H1 (cell line): ENCODE measurements around the gene NOBOX. TPM values are rescaled to one million over a fixed set of nuclear protein-coding genes. Genes with fewer than 3 reads are reported as not detected.

Experiments
- CTCF ChIA-PET: fragments of 300-600 bp; sonication (Branson Sonifier 250); formaldehyde crosslinking; loops from one replicate; lab custom pipeline; 2021; ENCODE audit not compliant: partially characterized antibody; lab: Charles Lee
- POLR2A ChIA-PET: fragments of 300-600 bp; sonication (Branson Sonifier 250); formaldehyde crosslinking; loops from one replicate; lab custom pipeline; 2021; ENCODE audit warnings: inconsistent platforms; ENCODE audit not compliant: partially characterized antibody; lab: Charles Lee
- DNase-seq, 2 experiments: peaks; one replicate each; pipeline versions ENCODE4 v3.0.0 to v3.0.0-alpha.2; 2010 to 2022; ENCODE audit warnings: low spot score in 2 of 2, low read depth in 1 of 2, mixed read lengths in 1 of 2
- FAIRE-seq: peaks from 2 replicates; lab custom pipeline; 2011; peaks lifted over from hg19 to GRCh38; lab: Jason Lieb, UNC
- H2AFZ ChIP-seq: 2 replicates; pipeline ENCODE4 v1.8.1; 2012; ENCODE audit warnings: low read length, inconsistent platforms
- H2AK5ac ChIP-seq: 2 replicates; pipeline ENCODE4 v1.6.1; 2013; ENCODE audit warnings: low read depth, low read length
- H2BK120ac ChIP-seq: replicated peaks from 2 replicates; pipeline ENCODE3; 2013; ENCODE audit warnings: low read depth, low read length, inconsistent platforms
- H2BK12ac ChIP-seq: 2 replicates; pipeline ENCODE4 v1.6.1; 2013; ENCODE audit warnings: low read depth, low read length
- H2BK15ac ChIP-seq: 2 replicates; pipeline ENCODE4 v1.6.1; 2013; ENCODE audit warnings: low read length
- H2BK20ac ChIP-seq: 2 replicates; pipeline ENCODE4 v1.6.1; 2013; ENCODE audit warnings: low read length
- H2BK5ac ChIP-seq: 2 replicates; pipeline ENCODE4 v1.6.1; 2013; ENCODE audit warnings: low read depth, low read length
- H3K14ac ChIP-seq: 2 replicates; pipeline ENCODE4 v1.6.1; 2013; ENCODE audit warnings: inconsistent platforms; ENCODE audit not compliant: insufficient read length
- H3K18ac ChIP-seq: 2 replicates; pipeline ENCODE4 v1.6.1; 2013; ENCODE audit warnings: low read length; ENCODE audit errors: extremely low read depth
- H3K23ac ChIP-seq: 2 replicates; pipeline ENCODE4 v1.6.1; 2013; ENCODE audit warnings: inconsistent platforms; ENCODE audit not compliant: insufficient read length
- H3K23me2 ChIP-seq: 2 replicates; pipeline ENCODE4 v1.6.1; 2013; ENCODE audit warnings: low read depth, low read length
- H3K27ac ChIP-seq: 2 replicates; pipeline ENCODE4 v1.6.1; 2011; ENCODE audit warnings: low read depth, low read length, inconsistent platforms
- H3K27me3 ChIP-seq, 4 experiments: replicated peaks in 1 of 4; 1 replicate in 1 of 4; 2 replicates in 3 of 4; pipeline versions ENCODE4 v1.6.1 to v1.8.1; 2011 to 2013; ENCODE audit warnings: low read length in 3 of 4, mild to moderate bottlenecking in 3 of 4, inconsistent platforms in 2 of 4, mixed read lengths in 2 of 4, moderate library complexity in 1 of 4; ENCODE audit not compliant: control insufficient read depth in 3 of 4, insufficient read depth in 3 of 4; ENCODE audit errors: extremely low read depth in 1 of 4
- H3K36me3 ChIP-seq, 4 experiments: 2 replicates each; pipeline versions ENCODE4 v1.6.1 to v1.8.1; 2011 to 2013; ENCODE audit warnings: mild to moderate bottlenecking in 4 of 4, low read length in 3 of 4, moderate library complexity in 2 of 4, control low read depth in 1 of 4, inconsistent platforms in 1 of 4; ENCODE audit not compliant: insufficient read depth in 4 of 4, control insufficient read depth in 2 of 4
- H3K4ac ChIP-seq: replicated peaks from 2 replicates; pipeline ENCODE3; 2013; ENCODE audit warnings: low read length, low read depth, mixed read lengths, inconsistent platforms; ENCODE audit not compliant: insufficient read length
- H3K4me1 ChIP-seq, 4 experiments: replicated peaks in 1 of 4; 1 replicate in 1 of 4; 2 replicates in 3 of 4; pipeline versions ENCODE4 v1.6.1 to v1.8.1; 2011 to 2013; ENCODE audit warnings: low read length in 3 of 4, inconsistent platforms in 2 of 4, mixed read lengths in 1 of 4; ENCODE audit not compliant: insufficient read depth in 4 of 4, control insufficient read depth in 3 of 4
- H3K4me2 ChIP-seq, 2 experiments: 2 replicates each; pipeline versions ENCODE4 v1.6.1 to v1.8.1; 2011 to 2013; ENCODE audit warnings: low read depth in 2 of 2, low read length in 2 of 2, control low read depth in 1 of 2, inconsistent platforms in 1 of 2, mild to moderate bottlenecking in 1 of 2; ENCODE audit not compliant: insufficient read depth in 1 of 2
- H3K4me3 ChIP-seq, 4 experiments: fragments of 200-600, 300-600 bp in 1 of 4; sonication (generic), shearing (Covaris generic), sonication (Bioruptor Twin) in 1 of 4; 2 replicates each; pipeline versions ENCODE4 v1.5.1 to v1.8.1; 2011 to 2016; ENCODE audit warnings: low read length in 4 of 4, low read depth in 3 of 4, control low read depth in 2 of 4, inconsistent platforms in 2 of 4, mild to moderate bottlenecking in 2 of 4, mixed read lengths in 1 of 4, moderate library complexity in 1 of 4; ENCODE audit not compliant: insufficient read depth in 2 of 4; ENCODE audit errors: extremely low read depth in 1 of 4
- H3K56ac ChIP-seq: replicated peaks from 2 replicates; pipeline ENCODE3; 2013; ENCODE audit warnings: low read depth, mild to moderate bottlenecking, mixed read lengths, low read length, inconsistent platforms; ENCODE audit not compliant: insufficient read length
- H3K79me1 ChIP-seq: 2 replicates; pipeline ENCODE4 v1.6.1; 2013; ENCODE audit warnings: low read depth, low read length, control low read depth
- H3K79me2 ChIP-seq, 2 experiments: 2 replicates each; pipeline versions ENCODE4 v1.6.1 to v1.8.1; 2012 to 2013; ENCODE audit warnings: low read length in 2 of 2, mild to moderate bottlenecking in 2 of 2, inconsistent platforms in 1 of 2; ENCODE audit not compliant: insufficient read depth in 2 of 2, control insufficient read depth in 1 of 2
- H3K9ac ChIP-seq, 4 experiments: replicated peaks in 1 of 4; 1 replicate in 1 of 4; 2 replicates in 3 of 4; pipeline versions ENCODE4 v1.6.1 to v1.8.1; 2011 to 2013; ENCODE audit warnings: low read depth in 3 of 4, low read length in 3 of 4, control low read depth in 2 of 4, mild to moderate bottlenecking in 2 of 4, moderate library complexity in 2 of 4, inconsistent platforms in 1 of 4; ENCODE audit errors: extremely low read depth in 1 of 4
- H3K9me3 ChIP-seq, 2 experiments: 2 replicates each; pipeline versions ENCODE4 v1.6.1 to v1.8.1; 2012 to 2013; ENCODE audit warnings: mild to moderate bottlenecking in 2 of 2, moderate library complexity in 2 of 2, control low read depth in 1 of 2, inconsistent platforms in 1 of 2, low read depth in 1 of 2, low read length in 1 of 2, mixed read lengths in 1 of 2; ENCODE audit not compliant: insufficient read depth in 2 of 2
- H4K20me1 ChIP-seq, 2 experiments: replicated peaks in 1 of 2; 2 replicates each; pipeline versions ENCODE3 to v1.8.1; 2011 to 2013; ENCODE audit warnings: inconsistent platforms in 2 of 2, low read length in 2 of 2, mild to moderate bottlenecking in 1 of 2; ENCODE audit not compliant: insufficient read depth in 2 of 2, control insufficient read depth in 1 of 2
- H4K5ac ChIP-seq: 2 replicates; pipeline ENCODE4 v1.6.1; 2013; ENCODE audit warnings: low read length, low read depth, mixed read lengths, inconsistent platforms; ENCODE audit not compliant: insufficient read length
- H4K8ac ChIP-seq: 2 replicates; pipeline ENCODE4 v1.8.0; 2013; ENCODE audit warnings: mild to moderate bottlenecking, moderate library complexity, low read length, inconsistent platforms; ENCODE audit not compliant: insufficient read depth; ENCODE audit errors: extremely low read depth
- H4K91ac ChIP-seq: replicated peaks from 2 replicates; pipeline ENCODE3; 2013; ENCODE audit warnings: low read length, mixed read lengths, inconsistent platforms; ENCODE audit not compliant: insufficient read length
- EP300 ChIP-seq, 2 experiments: IDR thresholded peaks; 1 replicate in 1 of 2; 2 replicates in 1 of 2; pipeline ENCODE4 v1.6.1; 2011 to 2012; ENCODE audit warnings: low read depth in 2 of 2, low read length in 2 of 2, mild to moderate bottlenecking in 2 of 2, borderline replicate concordance in 1 of 2, inconsistent platforms in 1 of 2, moderate library complexity in 1 of 2
- HDAC6 ChIP-seq: IDR thresholded peaks from one replicate; pipeline ENCODE4 v1.7.1; 2012; ENCODE audit warnings: low read depth, mild to moderate bottlenecking, inconsistent platforms, low read length, moderate library complexity
- JUN ChIP-seq: IDR thresholded peaks from 2 replicates; pipeline ENCODE4 v1.6.1; 2011; ENCODE audit warnings: low read depth, mild to moderate bottlenecking, improper control_type of control experiment, low read length
- RAD21 ChIP-seq, 2 experiments: IDR thresholded peaks in 1 of 2; conservative IDR thresholded peaks in 1 of 2; 2 replicates each; pipeline ENCODE4 v1.6.1; 2011; ENCODE audit warnings: low read depth in 2 of 2, low read length in 2 of 2, improper control_type of control experiment in 1 of 2, inconsistent platforms in 1 of 2, mild to moderate bottlenecking in 1 of 2, moderate library complexity in 1 of 2
- SAP30 ChIP-seq: fragments of 300-600 bp; sonication (generic); IDR thresholded peaks from 2 replicates; pipeline ENCODE4 v1.7.1; 2012; ENCODE audit warnings: low read length, moderate library complexity, mild to moderate bottlenecking, inconsistent platforms; ENCODE audit not compliant: insufficient read depth, insufficient replicate concordance
- SIRT6 ChIP-seq: IDR thresholded peaks from one replicate; pipeline ENCODE4 v1.7.1; 2012; ENCODE audit warnings: low read length, inconsistent platforms
- SIX5 ChIP-seq: IDR thresholded peaks from 2 replicates; pipeline ENCODE4 v1.6.1; 2011; ENCODE audit warnings: mild to moderate bottlenecking, low read depth, low read length
- TAF1 ChIP-seq: IDR thresholded peaks from 2 replicates; pipeline ENCODE4 v1.6.1; 2011; ENCODE audit warnings: mild to moderate bottlenecking, low read depth, low read length
- polyA plus RNA-seq, 7 experiments: library from polyadenylated mRNA; depleted of rRNA in 3 of 7; stranded (reverse) in 5 of 7; unstranded in 2 of 7; fragments of >200 nt in 5 of 7; fragments of 200-250 nt in 2 of 7; gene quantifications; 1 replicate in 5 of 7; 2 replicates in 1 of 7; 4 replicates in 1 of 7; pipeline versions ENCODE4 v1.2.1 to v1.2.3, GENCODE V29; 2011 to 2013; ENCODE audit warnings: missing spikeins in 2 of 7, mixed read lengths in 2 of 7
- total RNA-seq: library from RNA; stranded (reverse); fragmentation: NEBNext Ultra II Directional; extraction: Animal tissue kit (Norgen Biotek cat#: 25700); gene quantifications from 2 replicates; pipeline ENCODE4 v1.2.1, GENCODE V29; 2021

NOBOX gene
- total and polyA plus RNA-seq, 2 of the 8 experiments (the other 6 are each of a cell fraction or from before 2014, with no cell fraction given) = not detected

GRCh38 chr7:144386741-144387140 is 16.8 kb downstream of the NOBOX start:
- no peak overlapping the region for H3K23ac ChIP-seq
- no peak overlapping the region for H3K27ac ChIP-seq
- H3K36me3 ChIP-seq = no peaks in the 10 kb centered on the region
- no peak overlapping the region for H2BK12ac ChIP-seq
- no peak overlapping the region for H3K4me3 ChIP-seq
- FAIRE-seq (no peak), DNase-seq (no peak)
- no peaks in the 10 kb centered on the region for H4K20me1 ChIP-seq
- no peaks in the 10 kb centered on the region for H3K27me3 ChIP-seq
- H3K4me1 ChIP-seq = peaks cover 0 to 7% (median 4%) of the 10 kb centered on the region in 4 experiments; a peak in 5 of 7 replicates
- no peak overlapping the region for H3K4me2 ChIP-seq
- no peak overlapping the region for H3K9ac ChIP-seq
- H3K14ac ChIP-seq = no peak overlapping the region
- CTCF ChIA-PET = interaction anchor here (0.6 to 1.6 kb wide), 5 partner anchors 11 to 325 kb away, joined by 3 to 4 read pairs (median 4); no protein-coding TSS in a partner anchor
- no peak overlapping the region for H2BK120ac ChIP-seq
- H2BK20ac ChIP-seq = no peak overlapping the region
- no peak overlapping the region for H2AK5ac ChIP-seq
- H4K8ac ChIP-seq = no peak overlapping the region
- H2BK5ac ChIP-seq = no peak overlapping the region
- H3K18ac ChIP-seq = no peak overlapping the region
- no peak overlapping the region for H3K4ac ChIP-seq
- H4K5ac ChIP-seq = no peak overlapping the region
- no peak overlapping the region for H4K91ac ChIP-seq
- H3K79me1 ChIP-seq = no peaks in the 10 kb centered on the region
- no peak overlapping the region for H2BK15ac ChIP-seq
- H2AFZ ChIP-seq = no peak overlapping the region
- H3K56ac ChIP-seq = no peak overlapping the region
- TF ChIP-seq RAD21 (IDR thresholded peaks at IDR 0.05 in 1 of 2, conservative IDR thresholded peaks at IDR 0.05 in 1 of 2; ENCODE audit: low read depth in 2 of 2, low read length in 2 of 2) = no peak
- no peak for TF ChIP-seq TAF1
- no peak for TF ChIP-seq SAP30
- no peak for TF ChIP-seq SIRT6
- no peak for TF ChIP-seq SIX5
- TF ChIP-seq HDAC6 = no peak
- no peak for TF ChIP-seq EP300 (IDR thresholded peaks at IDR 0.05; ENCODE audit: borderline replicate concordance in 1 of 2, low read depth in 2 of 2, low read length in 2 of 2)
- no peak for TF ChIP-seq JUN
- TF ChIP-seq, all 59 proteins: peak for 0
- H3K79me2 ChIP-seq = no peaks in the 10 kb centered on the region
- POLR2A ChIA-PET = interaction anchor here (0.9 kb wide), 1 partner anchor 131 kb away, joined by 3 read pairs; no protein-coding TSS in a partner anchor
- no peaks in the 10 kb centered on the region for H3K9me3 ChIP-seq
- peaks cover 2% of the 10 kb centered on the region; the same call in 1 of the 2 replicates for H3K23me2 ChIP-seq
